ENCODE data around the gene RAB23.
A peak's percentile ranks its signal among the peaks of the same experiment; 100 is the strongest.

The RAB23 gene

DNA sequence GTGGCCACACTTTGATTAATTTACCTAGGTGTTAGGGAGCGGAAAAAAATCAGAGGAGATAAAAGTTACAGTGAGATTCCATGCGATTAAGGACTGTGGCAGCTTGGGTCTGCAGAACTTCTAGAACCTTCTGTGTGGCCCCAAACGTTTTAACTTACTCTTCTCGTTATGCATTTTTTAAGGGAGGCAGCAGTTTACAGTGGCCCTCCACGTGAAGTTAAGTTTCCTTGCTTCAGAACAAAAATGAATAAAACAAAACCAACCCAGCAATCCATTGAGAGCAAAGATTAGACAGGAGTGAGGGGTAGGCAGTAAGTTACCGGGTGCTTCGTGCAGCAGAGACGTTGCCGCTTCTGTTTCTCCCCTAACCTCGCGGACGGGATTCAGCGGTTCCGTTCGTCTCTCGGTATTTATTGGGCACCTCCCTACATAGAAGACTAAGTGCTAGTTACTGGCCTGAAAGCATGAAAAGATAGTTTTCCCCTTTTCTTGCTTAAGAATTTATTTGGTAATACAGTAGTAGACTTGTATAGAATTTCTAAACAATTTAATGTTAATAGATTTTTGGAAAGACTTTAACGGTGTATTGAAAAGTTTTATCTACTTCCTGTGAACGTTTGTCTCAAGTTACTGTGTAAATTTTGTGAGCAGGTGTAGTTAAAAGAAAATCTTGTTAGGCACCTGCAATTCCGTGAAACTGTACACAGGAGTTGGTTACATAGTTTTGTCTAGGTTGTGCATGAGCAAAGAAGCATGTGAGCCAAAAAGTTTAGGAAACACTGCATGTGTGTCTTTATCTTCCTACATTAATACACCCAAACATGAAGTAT is 48.8 kb downstream of the RAB23 start:
- no peak for DNase-seq (ENCODE audit: low read depth)
- TF ChIP-seq, protein P1, sequence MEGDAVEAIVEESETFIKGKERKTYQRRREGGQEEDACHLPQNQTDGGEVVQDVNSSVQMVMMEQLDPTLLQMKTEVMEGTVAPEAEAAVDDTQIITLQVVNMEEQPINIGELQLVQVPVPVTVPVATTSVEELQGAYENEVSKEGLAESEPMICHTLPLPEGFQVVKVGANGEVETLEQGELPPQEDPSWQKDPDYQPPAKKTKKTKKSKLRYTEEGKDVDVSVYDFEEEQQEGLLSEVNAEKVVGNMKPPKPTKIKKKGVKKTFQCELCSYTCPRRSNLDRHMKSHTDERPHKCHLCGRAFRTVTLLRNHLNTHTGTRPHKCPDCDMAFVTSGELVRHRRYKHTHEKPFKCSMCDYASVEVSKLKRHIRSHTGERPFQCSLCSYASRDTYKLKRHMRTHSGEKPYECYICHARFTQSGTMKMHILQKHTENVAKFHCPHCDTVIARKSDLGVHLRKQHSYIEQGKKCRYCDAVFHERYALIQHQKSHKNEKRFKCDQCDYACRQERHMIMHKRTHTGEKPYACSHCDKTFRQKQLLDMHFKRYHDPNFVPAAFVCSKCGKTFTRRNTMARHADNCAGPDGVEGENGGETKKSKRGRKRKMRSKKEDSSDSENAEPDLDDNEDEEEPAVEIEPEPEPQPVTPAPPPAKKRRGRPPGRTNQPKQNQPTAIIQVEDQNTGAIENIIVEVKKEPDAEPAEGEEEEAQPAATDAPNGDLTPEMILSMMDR (conservative IDR thresholded peaks at IDR 0.05; ENCODE audit: low read depth, low read length): no peak
- H3K4me3 ChIP-seq (ENCODE audit: low read length): peak overlapping the region; percentile 77

DNA sequence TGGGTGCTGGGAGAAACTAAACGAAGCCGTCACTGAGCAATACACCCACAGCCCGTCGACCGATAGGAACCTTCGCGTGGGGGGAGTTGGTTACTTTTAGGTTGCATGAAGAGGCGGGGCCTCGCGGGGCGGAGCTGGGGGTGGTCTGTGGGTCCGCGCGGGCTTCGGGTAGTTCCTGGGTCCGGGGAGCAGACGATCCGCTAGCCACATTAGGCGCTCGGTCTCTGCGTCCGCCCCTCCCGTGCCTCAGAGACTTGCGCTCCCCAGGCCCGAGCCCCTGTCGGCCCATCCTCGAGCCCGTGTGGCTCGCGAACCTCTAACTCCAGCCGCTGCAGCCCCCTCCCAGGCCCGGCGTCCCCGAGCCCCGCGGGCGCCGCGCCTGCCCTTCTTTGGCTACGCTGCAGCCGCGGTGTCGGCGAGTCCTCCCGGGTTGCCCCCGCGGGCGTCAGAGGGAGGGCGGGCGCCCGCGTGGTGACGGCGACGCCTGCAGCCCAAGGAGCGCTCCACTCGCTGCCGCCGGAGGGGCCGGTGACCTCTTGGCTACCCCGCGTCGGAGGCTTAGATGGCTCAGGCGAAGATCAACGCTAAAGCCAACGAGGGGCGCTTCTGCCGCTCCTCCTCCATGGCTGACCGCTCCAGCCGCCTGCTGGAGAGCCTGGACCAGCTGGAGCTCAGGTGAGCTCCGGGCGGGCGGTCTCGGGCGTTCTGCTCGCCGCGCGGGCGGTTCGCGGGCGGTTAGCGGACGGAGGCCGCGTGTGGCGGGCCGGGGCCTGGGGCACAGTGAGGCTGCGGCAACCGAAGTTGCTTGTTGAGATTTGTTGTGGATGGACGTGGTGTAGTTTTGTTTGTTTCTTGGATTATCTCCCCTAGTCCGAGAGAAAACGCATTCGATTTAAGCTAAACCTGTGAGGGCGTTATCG is 49.7 kb downstream of the RAB23 start, which contains the start of gene BAG2:
TSS of gene BAG2 (plus strand) at position 191 of the 920 bp plus-strand sequence. CDS start at position 563, 372 bp downstream.
- TF ChIP-seq, protein P1 (conservative IDR thresholded peaks at IDR 0.05; ENCODE audit: low read depth, low read length): peak; percentile 4
- H3K4me3 ChIP-seq (ENCODE audit: low read length): peak within 1 kb of the TSS; percentile 77
- DNase-seq (ENCODE audit: low read depth): peak; percentile 53

DNA sequence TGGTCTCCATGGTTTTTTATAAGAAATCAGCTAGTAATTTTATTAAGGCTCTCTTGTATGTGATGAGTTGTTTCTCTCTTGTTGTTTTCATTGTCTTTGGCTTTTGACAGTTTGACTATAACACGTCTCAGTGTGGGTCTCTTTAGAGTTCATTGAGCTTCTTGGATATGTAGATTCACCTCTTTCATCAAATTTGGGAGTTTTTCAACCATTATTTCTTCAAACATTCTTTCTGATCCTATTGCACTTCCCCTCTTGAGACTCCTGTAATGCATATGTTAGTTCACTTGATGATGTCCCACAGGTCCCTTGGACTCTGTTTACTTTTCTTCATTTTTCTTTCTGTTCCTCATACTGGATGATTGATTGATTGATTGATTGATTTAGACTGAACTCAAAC is 57.0 kb downstream of the RAB23 start:
- TF ChIP-seq, protein P1 (conservative IDR thresholded peaks at IDR 0.05; ENCODE audit: low read depth, low read length): no peak
- no peak for DNase-seq (ENCODE audit: low read depth)
- H3K4me3 ChIP-seq (ENCODE audit: low read length): no peak overlapping the region

DNA sequence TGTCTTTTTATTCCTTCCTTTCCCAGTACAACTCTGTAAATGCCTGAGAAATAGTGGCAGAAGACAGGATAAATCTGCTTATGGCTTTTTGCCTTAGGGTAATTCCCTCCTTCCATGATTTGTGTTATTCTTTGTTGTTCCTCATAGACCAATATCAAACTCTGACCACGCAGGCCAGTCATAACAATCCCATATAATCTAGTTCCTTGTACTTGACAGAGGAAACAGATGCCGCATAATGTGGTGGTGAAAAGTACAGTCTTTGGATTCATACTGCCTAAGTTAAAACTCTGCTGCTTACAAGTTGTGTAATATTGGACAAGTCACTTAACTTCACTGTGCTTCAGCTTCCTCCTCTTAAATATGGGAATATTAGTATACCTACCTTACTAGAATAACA is 58.2 kb downstream of the RAB23 start:
- TF ChIP-seq, protein P1 (conservative IDR thresholded peaks at IDR 0.05; ENCODE audit: low read depth, low read length): no peak
- DNase-seq (ENCODE audit: low read depth): no peak
- H3K4me3 ChIP-seq (ENCODE audit: low read length): no peak overlapping the region

DNA sequence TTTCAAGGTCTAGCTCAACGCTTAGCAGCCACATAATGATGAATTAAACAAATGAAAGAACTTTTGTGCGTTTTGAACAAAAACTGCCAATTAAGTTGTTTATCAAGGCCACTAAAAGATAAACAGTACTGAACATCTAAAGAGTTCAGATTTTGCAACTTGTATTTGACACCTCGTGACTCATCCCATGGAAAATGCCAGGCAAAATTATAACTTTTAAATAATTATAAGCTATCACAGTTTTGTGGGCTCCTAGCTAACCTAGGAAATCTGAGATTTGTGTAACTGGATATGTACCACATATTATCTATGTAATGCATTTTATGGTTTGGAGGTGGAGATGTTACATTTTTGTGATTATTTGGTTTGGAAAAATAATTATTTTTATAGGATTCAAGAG is 59.6 kb downstream of the RAB23 start:
- no peak overlapping the region for H3K4me3 ChIP-seq (ENCODE audit: low read length)
- no peak for DNase-seq (ENCODE audit: low read depth)
- TF ChIP-seq, protein P1 (conservative IDR thresholded peaks at IDR 0.05; ENCODE audit: low read depth, low read length): no peak

DNA sequence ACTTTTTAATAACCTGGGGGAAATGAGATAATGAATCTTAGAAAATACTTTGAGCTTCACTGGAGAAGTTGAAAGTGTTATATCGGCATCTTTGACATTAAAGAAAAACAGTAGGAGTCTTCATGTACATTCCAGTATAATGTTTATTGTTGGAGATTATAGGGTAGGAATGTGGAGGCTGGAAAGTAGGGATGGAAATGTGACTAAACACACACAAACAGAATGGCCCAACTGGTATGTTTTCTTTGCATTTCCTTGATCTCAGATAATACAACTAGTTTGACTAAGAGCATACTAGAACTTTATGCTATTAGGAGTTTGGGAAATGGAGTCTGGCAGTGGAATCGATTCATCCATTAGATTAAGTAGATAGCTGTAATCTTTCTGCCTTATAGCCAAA is 60.1 kb downstream of the RAB23 start:
- no peak for DNase-seq (ENCODE audit: low read depth)
- no peak overlapping the region for H3K4me3 ChIP-seq (ENCODE audit: low read length)
- TF ChIP-seq, protein P1 (conservative IDR thresholded peaks at IDR 0.05; ENCODE audit: low read depth, low read length): no peak

Measured in retinal pigment epithelial cell (primary cell).